A549 (cell line): Measurements from ENCODE around the gene ZBTB12.

Source experiments
- CHD4 ChIP-seq: fragments of 200-600 bp; sonication (generic); IDR thresholded peaks from 2 replicates; pipeline ENCODE4 v1.6.1; 2016; ENCODE audit warnings: antibody characterized with exemption, mild to moderate bottlenecking, borderline replicate concordance
- EP300 ChIP-seq, 2 experiments: fragments of >200 bp; sonication (Bioruptor Twin); formaldehyde crosslinking; IDR thresholded peaks; 2 replicates in 1 of 2; 3 replicates in 1 of 2; pipeline ENCODE4 v1.6.1; 2016 to 2017
- ESRRA ChIP-seq: fragments of 150-350 bp; IDR thresholded peaks from 2 replicates; pipeline ENCODE4 v1.6.1; 2014; ENCODE audit warnings: mild to moderate bottlenecking, low read length, borderline replicate concordance
- MAFK ChIP-seq: fragments of 450-650 bp; IDR thresholded peaks from 2 replicates; pipeline ENCODE4 v1.6.1; 2014; ENCODE audit not compliant: partially characterized antibody
- MYC ChIP-seq: IDR thresholded peaks from 2 replicates; pipeline ENCODE4 v1.6.1; 2012; ENCODE audit warnings: mild to moderate bottlenecking, inconsistent platforms, low read length, improper control_type of control experiment, borderline replicate concordance
- POLR2A ChIP-seq: IDR thresholded peaks from 2 replicates; pipeline ENCODE4 v1.6.1; 2012; ENCODE audit warnings: mild to moderate bottlenecking, low read length
- RFX5 ChIP-seq: fragments of 450-650 bp; IDR thresholded peaks from 2 replicates; pipeline ENCODE4 v1.7.1; 2014; ENCODE audit warnings: antibody characterized with exemption, mild to moderate bottlenecking, moderate library complexity
- TP53 ChIP-seq: fragments of 250-450 bp; sonication (Bioruptor Pico); IDR thresholded peaks from 2 replicates; pipeline ENCODE4 v1.5.0; 2021; ENCODE audit warnings: mild to moderate bottlenecking, moderate library complexity
- ZSCAN20 ChIP-seq: fragments of 250-450 bp; sonication (Bioruptor Pico); IDR thresholded peaks from 2 replicates; pipeline ENCODE4 v1.8.0; 2022; ENCODE audit warnings: mild to moderate bottlenecking, moderate library complexity
- TF ChIP-seq, protein P1 (sequence below): fragments of >200 bp; sonication (Bioruptor Twin); formaldehyde crosslinking; IDR thresholded peaks from 3 replicates; pipeline ENCODE4 v1.5.1; 2016
- TF ChIP-seq, protein P2 (sequence below): fragments of 200-600 bp; sonication (generic); IDR thresholded peaks from 2 replicates; pipeline ENCODE4 v1.6.1; 2016; ENCODE audit warnings: antibody characterized with exemption, mild to moderate bottlenecking, moderate library complexity
- TF ChIP-seq, protein P3 (sequence below): fragments of 450-650 bp; IDR thresholded peaks from 2 replicates; pipeline ENCODE4 v1.6.1; 2014; ENCODE audit warnings: antibody characterized with exemption

DNA sequence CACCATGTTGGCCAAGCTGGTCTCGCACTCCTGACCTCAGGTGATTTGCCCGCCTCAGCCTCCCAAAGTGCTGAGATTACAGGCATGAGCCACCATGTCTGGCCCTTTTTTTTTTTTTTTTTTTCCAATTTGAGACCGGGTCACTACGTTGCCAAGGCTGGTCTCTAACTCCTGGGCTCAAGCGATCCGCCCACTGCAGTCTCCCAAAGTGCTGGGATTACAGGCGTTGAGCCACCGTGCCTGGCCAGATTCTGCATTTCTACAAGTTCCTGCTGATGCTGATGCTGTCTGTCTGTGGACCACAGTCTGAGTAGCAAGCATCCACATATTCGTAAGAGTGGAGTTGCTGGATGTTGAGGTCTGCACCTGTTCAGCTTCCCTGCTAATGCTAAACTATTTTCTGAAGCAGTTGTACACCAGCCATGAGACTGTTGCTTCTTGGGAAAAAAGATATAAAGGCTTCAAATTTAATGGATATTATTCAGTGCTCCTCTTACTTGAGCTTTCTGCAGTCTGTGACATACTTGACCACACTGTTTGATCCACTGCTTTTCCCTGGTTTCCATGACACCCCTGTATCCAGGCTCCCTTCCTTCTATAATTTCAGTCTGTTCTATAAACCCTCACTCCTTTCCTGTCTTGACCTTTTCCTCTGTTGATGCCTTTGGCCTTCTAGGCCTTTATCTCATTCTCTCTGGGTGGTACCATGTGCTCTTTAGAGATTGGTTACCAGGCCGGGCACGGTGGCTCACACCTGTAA lies 10.1 kb upstream of the ZBTB12 start:
- TF ChIP-seq POLR2A (no peak), CHD4 (no peak), ZSCAN20 (CRISPR knock-in tag) (no peak), RFX5 (no peak), TP53 (no peak), MAFK (no peak), EP300 (IDR thresholded peaks at IDR 0.05) (no peak), MYC (no peak), ESRRA (no peak)
- TF ChIP-seq, protein P1, sequence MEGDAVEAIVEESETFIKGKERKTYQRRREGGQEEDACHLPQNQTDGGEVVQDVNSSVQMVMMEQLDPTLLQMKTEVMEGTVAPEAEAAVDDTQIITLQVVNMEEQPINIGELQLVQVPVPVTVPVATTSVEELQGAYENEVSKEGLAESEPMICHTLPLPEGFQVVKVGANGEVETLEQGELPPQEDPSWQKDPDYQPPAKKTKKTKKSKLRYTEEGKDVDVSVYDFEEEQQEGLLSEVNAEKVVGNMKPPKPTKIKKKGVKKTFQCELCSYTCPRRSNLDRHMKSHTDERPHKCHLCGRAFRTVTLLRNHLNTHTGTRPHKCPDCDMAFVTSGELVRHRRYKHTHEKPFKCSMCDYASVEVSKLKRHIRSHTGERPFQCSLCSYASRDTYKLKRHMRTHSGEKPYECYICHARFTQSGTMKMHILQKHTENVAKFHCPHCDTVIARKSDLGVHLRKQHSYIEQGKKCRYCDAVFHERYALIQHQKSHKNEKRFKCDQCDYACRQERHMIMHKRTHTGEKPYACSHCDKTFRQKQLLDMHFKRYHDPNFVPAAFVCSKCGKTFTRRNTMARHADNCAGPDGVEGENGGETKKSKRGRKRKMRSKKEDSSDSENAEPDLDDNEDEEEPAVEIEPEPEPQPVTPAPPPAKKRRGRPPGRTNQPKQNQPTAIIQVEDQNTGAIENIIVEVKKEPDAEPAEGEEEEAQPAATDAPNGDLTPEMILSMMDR = no peak
- TF ChIP-seq, protein P2, sequence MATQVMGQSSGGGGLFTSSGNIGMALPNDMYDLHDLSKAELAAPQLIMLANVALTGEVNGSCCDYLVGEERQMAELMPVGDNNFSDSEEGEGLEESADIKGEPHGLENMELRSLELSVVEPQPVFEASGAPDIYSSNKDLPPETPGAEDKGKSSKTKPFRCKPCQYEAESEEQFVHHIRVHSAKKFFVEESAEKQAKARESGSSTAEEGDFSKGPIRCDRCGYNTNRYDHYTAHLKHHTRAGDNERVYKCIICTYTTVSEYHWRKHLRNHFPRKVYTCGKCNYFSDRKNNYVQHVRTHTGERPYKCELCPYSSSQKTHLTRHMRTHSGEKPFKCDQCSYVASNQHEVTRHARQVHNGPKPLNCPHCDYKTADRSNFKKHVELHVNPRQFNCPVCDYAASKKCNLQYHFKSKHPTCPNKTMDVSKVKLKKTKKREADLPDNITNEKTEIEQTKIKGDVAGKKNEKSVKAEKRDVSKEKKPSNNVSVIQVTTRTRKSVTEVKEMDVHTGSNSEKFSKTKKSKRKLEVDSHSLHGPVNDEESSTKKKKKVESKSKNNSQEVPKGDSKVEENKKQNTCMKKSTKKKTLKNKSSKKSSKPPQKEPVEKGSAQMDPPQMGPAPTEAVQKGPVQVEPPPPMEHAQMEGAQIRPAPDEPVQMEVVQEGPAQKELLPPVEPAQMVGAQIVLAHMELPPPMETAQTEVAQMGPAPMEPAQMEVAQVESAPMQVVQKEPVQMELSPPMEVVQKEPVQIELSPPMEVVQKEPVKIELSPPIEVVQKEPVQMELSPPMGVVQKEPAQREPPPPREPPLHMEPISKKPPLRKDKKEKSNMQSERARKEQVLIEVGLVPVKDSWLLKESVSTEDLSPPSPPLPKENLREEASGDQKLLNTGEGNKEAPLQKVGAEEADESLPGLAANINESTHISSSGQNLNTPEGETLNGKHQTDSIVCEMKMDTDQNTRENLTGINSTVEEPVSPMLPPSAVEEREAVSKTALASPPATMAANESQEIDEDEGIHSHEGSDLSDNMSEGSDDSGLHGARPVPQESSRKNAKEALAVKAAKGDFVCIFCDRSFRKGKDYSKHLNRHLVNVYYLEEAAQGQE = no peak
- TF ChIP-seq, protein P3, sequence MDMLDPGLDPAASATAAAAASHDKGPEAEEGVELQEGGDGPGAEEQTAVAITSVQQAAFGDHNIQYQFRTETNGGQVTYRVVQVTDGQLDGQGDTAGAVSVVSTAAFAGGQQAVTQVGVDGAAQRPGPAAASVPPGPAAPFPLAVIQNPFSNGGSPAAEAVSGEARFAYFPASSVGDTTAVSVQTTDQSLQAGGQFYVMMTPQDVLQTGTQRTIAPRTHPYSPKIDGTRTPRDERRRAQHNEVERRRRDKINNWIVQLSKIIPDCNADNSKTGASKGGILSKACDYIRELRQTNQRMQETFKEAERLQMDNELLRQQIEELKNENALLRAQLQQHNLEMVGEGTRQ = no peak
